HL-60 (cell line): ENCODE data around the gene OR2T29.

Experiments used
- DNase-seq, 2 experiments: peaks; one replicate each; pipeline ENCODE4 v3.0.0-alpha.2; 2010 to 2020; ENCODE audit warnings: low read depth in 1 of 2, low spot score in 1 of 2
- H3K27ac ChIP-seq: fragments of 250-450 bp; sonication (Bioruptor Pico); replicated peaks from 2 replicates; pipeline ENCODE4 v1.5.1; 2020; ENCODE audit warnings: mild to moderate bottlenecking, moderate library complexity
- H3K27me3 ChIP-seq: fragments of 250-450 bp; sonication (Bioruptor Pico); 2 replicates; pipeline ENCODE4 v1.5.1; 2021; ENCODE audit warnings: mild to moderate bottlenecking, moderate library complexity; ENCODE audit not compliant: insufficient read depth, poor library complexity, severe bottlenecking
- H3K4me3 ChIP-seq: replicated peaks from 2 replicates; pipeline ENCODE4 v1.5.1; 2011; ENCODE audit warnings: mild to moderate bottlenecking, control low read depth, low read length; ENCODE audit not compliant: insufficient read depth
- GABPA ChIP-seq: IDR thresholded peaks from 2 replicates; pipeline ENCODE4 v1.6.1; 2012; ENCODE audit warnings: low read depth
- POLR2AphosphoS5 ChIP-seq: IDR thresholded peaks from 2 replicates; pipeline ENCODE4 v1.6.1; 2012; ENCODE audit warnings: low read depth
- SPI1 ChIP-seq: IDR thresholded peaks from 2 replicates; pipeline ENCODE4 v1.6.1; 2012; ENCODE audit warnings: low read depth, mild to moderate bottlenecking, borderline replicate concordance
- TF ChIP-seq, protein P1 (sequence below): IDR thresholded peaks from one replicate; pipeline ENCODE4 v1.5.1; 2011; ENCODE audit warnings: low read length, control low read depth, inconsistent platforms; ENCODE audit not compliant: insufficient read depth
- TF ChIP-seq, protein P2 (sequence below): IDR thresholded peaks from 2 replicates; pipeline ENCODE4 v1.6.1; 2012; ENCODE audit warnings: low read depth; ENCODE audit not compliant: insufficient replicate concordance

OR2T29 gene

DNA sequence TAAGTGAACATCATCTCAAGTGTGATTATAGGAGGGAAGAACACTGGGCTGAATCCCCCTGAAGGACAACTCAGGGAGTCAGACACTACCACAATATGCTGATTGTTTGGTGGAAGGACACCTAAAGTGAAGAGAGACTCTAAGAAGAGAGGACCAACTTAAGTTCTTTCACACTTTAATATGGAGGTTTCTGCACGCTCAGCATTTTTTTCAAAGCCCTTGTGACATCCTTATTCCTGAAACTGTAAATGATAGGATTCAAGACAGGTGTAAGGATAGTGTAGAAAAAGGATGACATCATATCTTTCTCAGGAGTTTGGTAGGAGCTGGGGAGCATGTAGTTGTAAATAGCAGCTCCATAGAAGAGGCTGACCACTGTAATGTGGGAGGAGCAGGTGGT is 30.1 kb upstream of the OR2T29 start:
- Histone ChIP-seq H3K27me3 (peaks cover 3% of the 10 kb centered on the region), H3K4me3 (no peak overlapping the region), H3K27ac (no peak overlapping the region)
- DNase-seq, result no peak
- TF ChIP-seq GABPA, result no peak
- no peak for TF ChIP-seq POLR2AphosphoS5
- TF ChIP-seq, protein P1, sequence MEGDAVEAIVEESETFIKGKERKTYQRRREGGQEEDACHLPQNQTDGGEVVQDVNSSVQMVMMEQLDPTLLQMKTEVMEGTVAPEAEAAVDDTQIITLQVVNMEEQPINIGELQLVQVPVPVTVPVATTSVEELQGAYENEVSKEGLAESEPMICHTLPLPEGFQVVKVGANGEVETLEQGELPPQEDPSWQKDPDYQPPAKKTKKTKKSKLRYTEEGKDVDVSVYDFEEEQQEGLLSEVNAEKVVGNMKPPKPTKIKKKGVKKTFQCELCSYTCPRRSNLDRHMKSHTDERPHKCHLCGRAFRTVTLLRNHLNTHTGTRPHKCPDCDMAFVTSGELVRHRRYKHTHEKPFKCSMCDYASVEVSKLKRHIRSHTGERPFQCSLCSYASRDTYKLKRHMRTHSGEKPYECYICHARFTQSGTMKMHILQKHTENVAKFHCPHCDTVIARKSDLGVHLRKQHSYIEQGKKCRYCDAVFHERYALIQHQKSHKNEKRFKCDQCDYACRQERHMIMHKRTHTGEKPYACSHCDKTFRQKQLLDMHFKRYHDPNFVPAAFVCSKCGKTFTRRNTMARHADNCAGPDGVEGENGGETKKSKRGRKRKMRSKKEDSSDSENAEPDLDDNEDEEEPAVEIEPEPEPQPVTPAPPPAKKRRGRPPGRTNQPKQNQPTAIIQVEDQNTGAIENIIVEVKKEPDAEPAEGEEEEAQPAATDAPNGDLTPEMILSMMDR, result no peak
- TF ChIP-seq, protein P2, sequence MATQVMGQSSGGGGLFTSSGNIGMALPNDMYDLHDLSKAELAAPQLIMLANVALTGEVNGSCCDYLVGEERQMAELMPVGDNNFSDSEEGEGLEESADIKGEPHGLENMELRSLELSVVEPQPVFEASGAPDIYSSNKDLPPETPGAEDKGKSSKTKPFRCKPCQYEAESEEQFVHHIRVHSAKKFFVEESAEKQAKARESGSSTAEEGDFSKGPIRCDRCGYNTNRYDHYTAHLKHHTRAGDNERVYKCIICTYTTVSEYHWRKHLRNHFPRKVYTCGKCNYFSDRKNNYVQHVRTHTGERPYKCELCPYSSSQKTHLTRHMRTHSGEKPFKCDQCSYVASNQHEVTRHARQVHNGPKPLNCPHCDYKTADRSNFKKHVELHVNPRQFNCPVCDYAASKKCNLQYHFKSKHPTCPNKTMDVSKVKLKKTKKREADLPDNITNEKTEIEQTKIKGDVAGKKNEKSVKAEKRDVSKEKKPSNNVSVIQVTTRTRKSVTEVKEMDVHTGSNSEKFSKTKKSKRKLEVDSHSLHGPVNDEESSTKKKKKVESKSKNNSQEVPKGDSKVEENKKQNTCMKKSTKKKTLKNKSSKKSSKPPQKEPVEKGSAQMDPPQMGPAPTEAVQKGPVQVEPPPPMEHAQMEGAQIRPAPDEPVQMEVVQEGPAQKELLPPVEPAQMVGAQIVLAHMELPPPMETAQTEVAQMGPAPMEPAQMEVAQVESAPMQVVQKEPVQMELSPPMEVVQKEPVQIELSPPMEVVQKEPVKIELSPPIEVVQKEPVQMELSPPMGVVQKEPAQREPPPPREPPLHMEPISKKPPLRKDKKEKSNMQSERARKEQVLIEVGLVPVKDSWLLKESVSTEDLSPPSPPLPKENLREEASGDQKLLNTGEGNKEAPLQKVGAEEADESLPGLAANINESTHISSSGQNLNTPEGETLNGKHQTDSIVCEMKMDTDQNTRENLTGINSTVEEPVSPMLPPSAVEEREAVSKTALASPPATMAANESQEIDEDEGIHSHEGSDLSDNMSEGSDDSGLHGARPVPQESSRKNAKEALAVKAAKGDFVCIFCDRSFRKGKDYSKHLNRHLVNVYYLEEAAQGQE, result no peak
- no peak for TF ChIP-seq SPI1

DNA sequence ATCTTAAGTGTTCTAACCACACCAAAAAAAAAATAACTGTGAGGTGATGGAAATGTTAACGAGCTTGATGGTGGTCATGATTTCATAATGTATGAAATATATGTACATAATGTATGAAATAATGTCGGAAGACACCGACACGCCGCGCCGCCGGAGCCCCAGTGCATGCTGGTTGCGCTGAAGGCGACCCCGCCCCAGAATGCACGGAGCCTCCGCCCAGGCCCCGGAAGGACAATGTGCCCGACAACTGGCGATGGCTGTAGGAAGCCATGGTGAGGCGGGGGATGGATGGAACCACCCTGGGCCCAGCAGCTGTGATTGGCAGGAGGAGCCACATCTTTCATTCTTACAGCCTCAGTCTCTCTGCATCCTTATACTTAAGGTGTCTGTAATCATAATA is 27.5 kb upstream of the OR2T29 start:
- Histone ChIP-seq H3K27me3 (peaks cover 3% of the 10 kb centered on the region), H3K4me3 (no peak overlapping the region), H3K27ac (no peak overlapping the region)
- no peak for TF ChIP-seq POLR2AphosphoS5
- TF ChIP-seq, protein P1, result no peak
- TF ChIP-seq, protein P2, result no peak
- TF ChIP-seq SPI1, result no peak
- TF ChIP-seq GABPA, result no peak
- no peak for DNase-seq

DNA sequence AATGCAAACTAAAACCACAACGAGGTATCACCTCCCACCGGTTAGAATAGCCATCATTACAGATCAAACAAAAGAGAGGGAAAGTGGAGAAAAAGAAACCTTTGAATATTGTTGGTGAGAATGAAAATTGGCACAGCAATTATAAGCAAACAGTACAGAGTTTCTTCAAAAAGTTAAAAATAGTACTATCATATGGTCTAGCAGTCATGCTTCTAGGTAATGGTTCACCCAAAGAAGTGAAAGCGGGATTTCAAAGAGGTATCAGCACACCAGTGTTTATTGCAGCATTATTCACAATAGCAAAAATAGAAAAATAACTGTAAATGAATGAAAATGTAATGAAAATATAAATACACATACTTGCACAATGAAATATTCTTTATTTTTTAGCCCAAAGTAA is 26.8 kb upstream of the OR2T29 start:
- H3K27ac ChIP-seq, result no peak overlapping the region
- peaks cover 3% of the 10 kb centered on the region for H3K27me3 ChIP-seq
- no peak overlapping the region for H3K4me3 ChIP-seq
- TF ChIP-seq, protein P1, result no peak
- TF ChIP-seq POLR2AphosphoS5 (no peak), SPI1 (no peak), GABPA (no peak)
- TF ChIP-seq, protein P2, result no peak
- DNase-seq, result no peak
